Suprapubic skin (tissue), 4 donors: ENCODE data around the gene GTSE1.

Experiments used
- POLR2A ChIP-seq, 2 donors: fragments of 450-650 bp; IDR thresholded peaks; one replicate each; pipeline ENCODE4 v1.6.1; 2017; ENCODE audit warnings: antibody characterized with exemption in 2 of 2, mild to moderate bottlenecking in 2 of 2, moderate library complexity in 2 of 2
- POLR2AphosphoS5 ChIP-seq, 3 donors: sonication (generic); formaldehyde crosslinking; IDR thresholded peaks; one replicate each; pipeline ENCODE4 v1.6.1; 2017; ENCODE audit warnings: antibody characterized with exemption in 3 of 3
- TF ChIP-seq, protein P1 (sequence below), 2 donors: fragments of 200-600 bp in 1 of 2; fragments of 450-650 bp in 1 of 2; sonication (generic) in 1 of 2; IDR thresholded peaks; one replicate each; pipeline ENCODE4 v1.5.1; 2016 to 2019; ENCODE audit warnings: antibody characterized with exemption in 2 of 2, mild to moderate bottlenecking in 1 of 2, moderate library complexity in 1 of 2

DNA sequence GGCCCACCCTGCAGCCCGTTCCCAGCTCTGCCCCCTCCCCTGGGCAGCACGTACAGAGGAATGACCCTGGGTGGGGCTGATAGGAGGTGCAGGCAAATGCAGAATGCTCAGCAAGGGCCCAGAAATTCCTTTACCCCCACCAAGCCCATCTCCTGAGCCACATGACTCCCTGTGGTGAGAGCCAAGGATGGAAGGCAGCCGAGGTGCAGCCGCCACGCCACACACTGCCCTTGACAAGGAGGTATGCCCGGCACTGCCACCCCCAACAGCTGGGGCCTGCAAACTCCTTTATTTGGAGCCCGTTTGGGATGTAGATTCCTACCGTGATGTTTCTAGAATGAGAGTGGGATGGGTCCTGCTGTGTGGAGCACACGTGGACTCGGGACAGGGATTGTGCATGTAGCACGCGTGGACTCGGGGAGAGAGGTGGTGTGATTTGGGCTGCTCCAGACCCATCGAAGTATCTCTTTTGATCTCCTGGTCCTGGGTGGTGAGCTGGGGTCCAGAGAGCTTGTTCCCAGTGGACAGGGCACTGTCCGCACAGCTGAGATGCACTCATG lies 12.9 kb downstream of the GTSE1 start:
- TF ChIP-seq POLR2AphosphoS5 (IDR thresholded peaks at IDR 0.05) (no peak), POLR2A (IDR thresholded peaks at IDR 0.05) (no peak)
- TF ChIP-seq, protein P1, sequence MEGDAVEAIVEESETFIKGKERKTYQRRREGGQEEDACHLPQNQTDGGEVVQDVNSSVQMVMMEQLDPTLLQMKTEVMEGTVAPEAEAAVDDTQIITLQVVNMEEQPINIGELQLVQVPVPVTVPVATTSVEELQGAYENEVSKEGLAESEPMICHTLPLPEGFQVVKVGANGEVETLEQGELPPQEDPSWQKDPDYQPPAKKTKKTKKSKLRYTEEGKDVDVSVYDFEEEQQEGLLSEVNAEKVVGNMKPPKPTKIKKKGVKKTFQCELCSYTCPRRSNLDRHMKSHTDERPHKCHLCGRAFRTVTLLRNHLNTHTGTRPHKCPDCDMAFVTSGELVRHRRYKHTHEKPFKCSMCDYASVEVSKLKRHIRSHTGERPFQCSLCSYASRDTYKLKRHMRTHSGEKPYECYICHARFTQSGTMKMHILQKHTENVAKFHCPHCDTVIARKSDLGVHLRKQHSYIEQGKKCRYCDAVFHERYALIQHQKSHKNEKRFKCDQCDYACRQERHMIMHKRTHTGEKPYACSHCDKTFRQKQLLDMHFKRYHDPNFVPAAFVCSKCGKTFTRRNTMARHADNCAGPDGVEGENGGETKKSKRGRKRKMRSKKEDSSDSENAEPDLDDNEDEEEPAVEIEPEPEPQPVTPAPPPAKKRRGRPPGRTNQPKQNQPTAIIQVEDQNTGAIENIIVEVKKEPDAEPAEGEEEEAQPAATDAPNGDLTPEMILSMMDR (IDR thresholded peaks at IDR 0.05), result no peak
